Glutamatergic neuron (in vitro differentiated cells): Measurements from ENCODE around the gene CLDN2. TPM values are rescaled to one million over a fixed set of nuclear protein-coding genes. Genes with fewer than 3 reads are reported as not detected.

Source experiments
- DNase-seq: peaks from one replicate; pipeline ENCODE4 v3.0.0; 2022
- H3K27ac Mint-ChIP-seq: one replicate; pipeline ENCODE4 v1.8.0; 2020; ENCODE audit warnings: mild to moderate bottlenecking, mixed read lengths, inconsistent platforms; ENCODE audit not compliant: unreplicated experiment
- H3K27me3 Mint-ChIP-seq: one replicate; pipeline ENCODE4 v1.8.0; 2020; ENCODE audit warnings: mild to moderate bottlenecking, moderate library complexity, mixed read lengths, inconsistent platforms; ENCODE audit not compliant: unreplicated experiment
- H3K36me3 Mint-ChIP-seq: one replicate; pipeline ENCODE4 v1.8.0; 2020; ENCODE audit warnings: mild to moderate bottlenecking, mixed read lengths, inconsistent platforms; ENCODE audit not compliant: unreplicated experiment
- H3K4me1 Mint-ChIP-seq: one replicate; pipeline ENCODE4 v1.8.0; 2020; ENCODE audit warnings: mild to moderate bottlenecking, low read depth, mixed read lengths, inconsistent platforms; ENCODE audit not compliant: unreplicated experiment
- H3K4me3 Mint-ChIP-seq: one replicate; pipeline ENCODE4 v1.8.0; 2020; ENCODE audit warnings: mild to moderate bottlenecking, mixed read lengths, inconsistent platforms; ENCODE audit not compliant: unreplicated experiment
- H3K9me3 Mint-ChIP-seq: one replicate; pipeline ENCODE4 v1.8.0; 2020; ENCODE audit warnings: mild to moderate bottlenecking, moderate library complexity, mixed read lengths, inconsistent platforms; ENCODE audit not compliant: unreplicated experiment
- total RNA-seq: library from RNA; stranded (reverse); fragmentation: NEBNext Ultra II Directional; extraction: Animal tissue kit (Norgen Biotek cat#: 25700); gene quantifications from one replicate; pipeline ENCODE4 v1.2.1, GENCODE V29; 2021; ENCODE audit not compliant: unreplicated experiment
- TF ChIP-seq, protein P1 (sequence below): fragments of 200-600 bp; sonication (generic); IDR thresholded peaks from one replicate; pipeline ENCODE4 v1.5.0; 2021; ENCODE audit not compliant: partially characterized antibody, unreplicated experiment

Gene CLDN2
- total RNA-seq, 1 donor from 2014 or later = not detected

- TF ChIP-seq, protein P1, sequence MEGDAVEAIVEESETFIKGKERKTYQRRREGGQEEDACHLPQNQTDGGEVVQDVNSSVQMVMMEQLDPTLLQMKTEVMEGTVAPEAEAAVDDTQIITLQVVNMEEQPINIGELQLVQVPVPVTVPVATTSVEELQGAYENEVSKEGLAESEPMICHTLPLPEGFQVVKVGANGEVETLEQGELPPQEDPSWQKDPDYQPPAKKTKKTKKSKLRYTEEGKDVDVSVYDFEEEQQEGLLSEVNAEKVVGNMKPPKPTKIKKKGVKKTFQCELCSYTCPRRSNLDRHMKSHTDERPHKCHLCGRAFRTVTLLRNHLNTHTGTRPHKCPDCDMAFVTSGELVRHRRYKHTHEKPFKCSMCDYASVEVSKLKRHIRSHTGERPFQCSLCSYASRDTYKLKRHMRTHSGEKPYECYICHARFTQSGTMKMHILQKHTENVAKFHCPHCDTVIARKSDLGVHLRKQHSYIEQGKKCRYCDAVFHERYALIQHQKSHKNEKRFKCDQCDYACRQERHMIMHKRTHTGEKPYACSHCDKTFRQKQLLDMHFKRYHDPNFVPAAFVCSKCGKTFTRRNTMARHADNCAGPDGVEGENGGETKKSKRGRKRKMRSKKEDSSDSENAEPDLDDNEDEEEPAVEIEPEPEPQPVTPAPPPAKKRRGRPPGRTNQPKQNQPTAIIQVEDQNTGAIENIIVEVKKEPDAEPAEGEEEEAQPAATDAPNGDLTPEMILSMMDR = no peak
- no peak for DNase-seq
- Mint-ChIP-seq H3K27me3 (no peaks in the 10 kb centered on the region), H3K9me3 (peaks cover 2% of the 10 kb centered on the region), H3K36me3 (no peaks in the 10 kb centered on the region), H3K4me3 (no peak overlapping the region), H3K27ac (no peak overlapping the region), H3K4me1 (no peaks in the 10 kb centered on the region)
Observed at GRCh38 chrX:106931831-106932491, 11.8 kb downstream of the CLDN2 start.

GRCh38 chrX:106932492-106932923 lies 12.3 kb downstream of the CLDN2 start:
- Mint-ChIP-seq H3K27ac (no peak overlapping the region), H3K4me1 (no peaks in the 10 kb centered on the region), H3K9me3 (peaks cover 2% of the 10 kb centered on the region), H3K27me3 (no peaks in the 10 kb centered on the region), H3K4me3 (no peak overlapping the region), H3K36me3 (no peaks in the 10 kb centered on the region)
- DNase-seq = no peak
- TF ChIP-seq, protein P1 = no peak

DNA sequence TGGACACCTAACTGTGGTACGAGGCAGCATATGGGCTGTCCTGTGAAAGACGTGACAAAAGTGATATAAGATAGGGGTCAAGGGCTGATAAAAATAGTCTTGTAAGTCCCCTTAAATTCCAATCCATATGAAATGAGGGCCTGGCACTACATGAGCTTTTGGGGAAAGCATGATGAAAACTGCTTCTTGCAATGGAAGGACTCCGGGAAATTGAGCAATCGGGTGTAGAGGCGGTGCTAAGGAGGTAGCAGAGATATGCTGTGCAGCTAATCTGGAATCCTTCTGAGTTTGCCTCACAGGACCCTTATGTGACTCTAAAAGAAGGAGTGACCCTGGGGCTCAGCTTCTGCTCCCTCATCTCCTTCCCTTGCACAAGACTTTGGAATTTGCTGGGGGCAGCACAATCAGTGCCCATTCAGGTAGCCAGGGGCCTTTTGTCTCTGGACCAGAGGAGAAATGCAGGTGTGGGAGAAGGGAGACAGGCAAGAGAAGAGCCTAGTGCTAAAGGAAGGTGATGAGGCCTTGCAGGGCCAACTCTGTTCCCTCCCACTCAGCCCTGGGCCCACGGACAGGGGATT lies 12.8 kb downstream of the CLDN2 start:
- TF ChIP-seq, protein P1 = no peak
- H3K27ac Mint-ChIP-seq = no peak overlapping the region
- H3K9me3 Mint-ChIP-seq = peaks cover 2% of the 10 kb centered on the region
- no peaks in the 10 kb centered on the region for H3K36me3 Mint-ChIP-seq
- no peaks in the 10 kb centered on the region for H3K4me1 Mint-ChIP-seq
- no peaks in the 10 kb centered on the region for H3K27me3 Mint-ChIP-seq
- no peak overlapping the region for H3K4me3 Mint-ChIP-seq
- DNase-seq = no peak

DNA sequence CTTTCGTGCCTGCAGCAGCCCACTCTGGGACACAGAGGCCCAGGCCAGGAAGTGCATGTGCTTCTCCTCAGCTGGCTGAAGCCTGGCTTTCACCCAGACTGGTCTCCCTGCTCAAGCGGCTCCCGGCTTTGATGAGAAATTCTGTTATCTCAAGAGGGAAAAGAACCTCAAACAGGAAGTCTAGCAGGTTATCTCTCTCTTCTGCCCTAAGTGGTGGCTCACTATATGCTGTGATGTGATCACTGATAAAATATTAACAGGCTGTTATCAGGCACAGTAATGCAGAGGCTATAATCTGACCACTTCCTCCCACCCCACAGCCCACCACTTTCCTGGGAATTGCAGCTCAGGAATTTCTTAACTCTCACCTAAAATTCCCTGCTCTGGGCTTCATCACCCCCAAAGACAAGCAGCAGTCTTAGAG lies 13.3 kb downstream of the CLDN2 start:
- Mint-ChIP-seq H3K9me3 (peaks cover 2% of the 10 kb centered on the region), H3K27me3 (no peaks in the 10 kb centered on the region), H3K4me3 (no peak overlapping the region), H3K27ac (no peak overlapping the region), H3K36me3 (no peaks in the 10 kb centered on the region), H3K4me1 (no peaks in the 10 kb centered on the region)
- DNase-seq = no peak
- TF ChIP-seq, protein P1 = no peak

GRCh38 chrX:106935175-106935574 lies 15.0 kb downstream of the CLDN2 start:
- no peaks in the 10 kb centered on the region for H3K4me1 Mint-ChIP-seq
- TF ChIP-seq, protein P1 = no peak
- peaks cover 2% of the 10 kb centered on the region for H3K9me3 Mint-ChIP-seq
- no peak overlapping the region for H3K27ac Mint-ChIP-seq
- no peaks in the 10 kb centered on the region for H3K27me3 Mint-ChIP-seq
- H3K36me3 Mint-ChIP-seq = no peaks in the 10 kb centered on the region
- no peak overlapping the region for H3K4me3 Mint-ChIP-seq
- no peak for DNase-seq
